NOMO-1 treated with dmso at 0.1 percent for 144 hours (cell line): ENCODE measurements around the gene UBXN6.
A peak's percentile ranks its signal among the peaks of the same experiment; 100 is the strongest.

Experiments
- DNase-seq: peaks from one replicate; lab custom pipeline; 2025; ENCODE audit not compliant: unreplicated experiment; lab: John Stamatoyannopoulos, UW

Gene UBXN6, protein sequence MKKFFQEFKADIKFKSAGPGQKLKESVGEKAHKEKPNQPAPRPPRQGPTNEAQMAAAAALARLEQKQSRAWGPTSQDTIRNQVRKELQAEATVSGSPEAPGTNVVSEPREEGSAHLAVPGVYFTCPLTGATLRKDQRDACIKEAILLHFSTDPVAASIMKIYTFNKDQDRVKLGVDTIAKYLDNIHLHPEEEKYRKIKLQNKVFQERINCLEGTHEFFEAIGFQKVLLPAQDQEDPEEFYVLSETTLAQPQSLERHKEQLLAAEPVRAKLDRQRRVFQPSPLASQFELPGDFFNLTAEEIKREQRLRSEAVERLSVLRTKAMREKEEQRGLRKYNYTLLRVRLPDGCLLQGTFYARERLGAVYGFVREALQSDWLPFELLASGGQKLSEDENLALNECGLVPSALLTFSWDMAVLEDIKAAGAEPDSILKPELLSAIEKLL

DNA sequence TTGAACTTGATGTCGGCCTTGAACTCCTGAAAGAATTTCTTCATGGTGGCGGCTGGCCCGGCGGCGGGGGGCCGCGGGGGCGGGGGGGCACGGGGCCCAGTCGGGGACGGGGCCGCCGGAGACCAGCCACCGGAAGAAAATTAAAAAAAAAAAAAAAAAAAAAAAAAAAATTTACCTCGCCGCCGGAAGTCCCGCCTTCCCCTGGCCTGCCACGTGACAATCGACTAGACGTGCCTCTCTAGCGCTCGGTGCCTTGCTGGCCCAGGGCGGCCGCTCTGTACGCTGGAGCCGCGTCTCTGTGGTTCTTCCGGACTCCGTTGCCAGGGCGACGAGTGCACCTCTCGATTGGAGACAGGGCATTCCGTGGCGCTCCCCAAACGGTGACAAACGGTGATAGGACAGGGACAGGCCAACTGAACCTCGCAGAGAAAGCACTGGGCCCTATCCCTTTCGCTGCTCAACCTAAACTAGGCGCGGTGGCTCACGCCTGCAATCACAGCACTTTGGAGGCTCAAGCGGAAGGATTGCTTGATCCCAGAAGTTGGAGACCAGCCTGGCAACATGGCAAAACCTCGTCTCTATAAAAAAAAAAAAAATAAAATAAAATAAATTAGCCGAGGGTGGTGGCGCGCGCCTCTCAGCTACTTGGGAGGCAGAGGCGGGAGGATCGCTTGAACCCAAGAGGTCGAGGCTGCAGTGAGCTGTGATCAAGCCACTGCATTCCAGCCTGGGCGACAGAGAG, at the start of gene UBXN6:
TSS of gene UBXN6 (minus strand) at position 141 of the 742 bp plus-strand sequence. CDS start at position 44, 97 bp downstream.
- DNase-seq: peak; percentile 97

DNA sequence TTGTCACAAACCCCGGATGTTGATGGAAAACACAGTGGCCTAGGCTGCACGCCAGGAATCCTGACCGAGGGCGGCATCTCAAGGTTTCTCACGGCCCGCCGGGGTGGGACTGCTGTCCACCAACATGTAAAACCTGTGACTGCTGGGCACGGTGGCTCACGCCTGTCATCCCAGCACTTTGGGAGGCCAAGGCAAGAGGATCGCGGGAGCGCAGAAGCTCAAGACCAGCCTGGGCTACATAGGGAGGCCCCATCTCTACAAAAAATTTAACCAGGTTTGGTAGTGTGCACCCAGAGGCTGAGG, 49.5 kb upstream of the UBXN6 start:
- no peak for DNase-seq

DNA sequence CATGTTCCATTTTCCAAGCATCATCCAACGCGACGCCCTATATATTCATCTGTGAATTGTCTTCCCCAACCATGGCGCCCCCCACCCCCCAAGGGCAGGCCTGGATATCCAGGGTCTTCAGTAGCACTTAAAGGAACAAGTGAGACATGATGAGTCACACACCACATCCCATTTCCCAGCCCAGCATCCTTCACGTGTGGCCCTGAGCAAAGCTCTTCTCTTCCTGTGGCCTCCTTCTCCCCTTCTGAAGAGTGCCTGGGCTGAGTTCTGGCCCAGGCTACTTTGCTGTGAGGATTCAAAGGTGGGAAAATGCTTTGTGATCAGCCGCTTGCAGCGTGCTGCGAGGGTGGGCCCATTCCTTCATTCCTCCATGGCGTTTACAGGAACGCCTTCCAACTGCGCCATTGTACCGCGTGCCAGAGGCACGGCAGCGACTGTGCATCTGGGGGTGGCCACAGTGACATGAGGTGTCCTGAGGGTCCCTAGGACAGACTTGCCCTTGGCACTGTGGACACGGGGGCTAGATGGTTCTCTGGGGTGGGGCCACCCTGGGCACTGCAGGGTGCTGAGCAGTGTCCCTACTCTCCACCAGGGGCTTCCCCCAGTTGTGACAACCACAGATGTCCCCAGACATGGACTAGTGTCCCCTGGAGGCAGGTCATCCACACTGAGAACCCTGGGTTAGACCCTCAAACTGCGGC, 49.0 kb upstream of the UBXN6 start:
- no peak for DNase-seq

DNA sequence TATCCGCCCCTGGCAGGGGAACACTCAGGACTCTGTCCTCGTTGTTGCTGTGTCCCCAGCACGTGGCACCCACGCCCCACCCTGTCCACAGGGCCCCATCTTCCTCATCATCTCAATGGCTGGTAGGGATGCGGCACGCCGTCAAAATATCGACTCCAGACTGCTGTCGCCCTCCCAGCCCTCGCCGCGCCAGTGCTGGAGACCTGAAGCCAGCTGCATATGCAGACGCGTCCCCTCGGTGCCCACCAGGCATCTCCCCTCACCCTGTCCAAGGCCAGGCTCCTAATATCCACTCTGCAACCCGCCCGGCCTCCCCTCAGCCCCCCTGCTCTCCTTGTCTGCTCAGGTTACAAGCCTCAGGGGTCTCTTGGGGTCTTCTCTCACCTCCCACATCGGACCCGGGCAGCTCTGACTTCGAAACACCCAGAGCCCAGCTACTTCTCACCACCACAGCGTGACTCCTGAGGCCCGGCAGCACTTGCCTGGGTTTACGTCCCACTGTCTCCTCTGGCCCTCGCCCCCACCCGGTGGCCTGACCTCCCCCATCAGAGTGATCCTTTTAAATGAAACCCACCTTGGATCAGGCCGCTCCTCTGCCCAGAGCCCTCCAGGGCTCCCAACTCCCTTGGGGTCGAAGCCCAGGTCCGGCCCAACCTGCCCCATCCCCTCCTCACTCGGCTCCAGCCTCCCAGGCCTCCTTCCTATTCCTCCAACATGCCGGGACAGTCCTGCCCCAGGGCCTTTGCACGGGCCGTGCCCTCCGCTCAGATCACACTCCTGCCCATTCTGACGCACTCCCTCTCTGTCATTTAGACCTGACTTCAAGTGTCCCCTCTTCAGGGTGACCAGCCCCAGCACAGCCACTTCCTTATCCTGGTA, 48.2 kb upstream of the UBXN6 start:
- DNase-seq: no peak

DNA sequence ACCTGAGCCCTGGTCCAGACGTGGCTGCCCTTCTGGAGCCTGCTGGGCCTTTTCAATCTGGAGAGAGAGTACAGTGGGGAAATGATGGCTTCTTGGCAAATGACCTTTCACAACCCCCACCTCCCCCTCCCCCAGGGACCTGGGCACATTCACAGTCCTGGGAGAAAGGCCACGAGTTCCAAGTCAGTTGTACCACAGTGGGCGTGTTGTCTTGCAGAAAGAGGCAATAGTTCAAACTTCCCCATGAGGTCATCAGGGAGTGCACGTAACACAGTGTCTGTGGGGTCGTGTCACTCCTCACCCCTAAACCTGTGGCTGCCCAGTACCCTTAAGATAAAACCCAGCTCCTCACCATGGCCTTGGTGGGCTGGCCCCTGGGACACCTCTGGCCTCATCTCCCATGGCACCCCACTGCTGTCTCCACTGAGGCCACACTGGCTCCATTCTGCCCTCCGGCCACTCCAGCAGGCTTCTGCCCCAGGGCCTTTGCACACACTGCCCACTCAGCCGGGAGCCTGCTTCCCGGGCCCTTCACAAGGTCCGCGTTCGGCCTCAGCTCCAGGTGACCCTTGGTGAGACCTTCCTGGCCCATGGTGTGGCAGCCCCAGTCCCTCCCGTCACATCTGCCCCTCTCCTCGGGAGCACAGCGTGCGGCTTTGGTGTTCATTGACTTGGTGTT, 47.4 kb upstream of the UBXN6 start:
- no peak for DNase-seq

DNA sequence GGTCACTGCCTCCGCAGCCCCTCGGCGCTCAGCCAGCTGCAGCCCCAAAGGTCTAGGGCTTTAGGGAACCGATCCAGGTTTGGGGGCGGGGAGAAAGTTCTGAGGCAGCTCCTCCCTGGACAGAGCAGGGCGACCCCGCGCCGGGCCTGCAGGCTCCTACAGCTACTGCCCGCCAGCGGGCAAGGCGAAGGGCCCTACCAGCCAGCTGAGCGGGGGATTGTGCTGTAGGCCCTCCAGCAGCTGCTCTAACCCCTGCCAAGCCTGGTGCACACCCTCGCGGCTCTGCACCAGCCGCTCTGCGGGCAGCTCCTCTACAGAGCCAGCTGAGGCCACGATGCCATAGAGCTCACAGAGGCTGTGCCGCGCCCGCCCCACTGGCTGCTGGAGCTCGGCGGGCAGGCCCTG, 46.7 kb upstream of the UBXN6 start:
- no peak for DNase-seq

DNA sequence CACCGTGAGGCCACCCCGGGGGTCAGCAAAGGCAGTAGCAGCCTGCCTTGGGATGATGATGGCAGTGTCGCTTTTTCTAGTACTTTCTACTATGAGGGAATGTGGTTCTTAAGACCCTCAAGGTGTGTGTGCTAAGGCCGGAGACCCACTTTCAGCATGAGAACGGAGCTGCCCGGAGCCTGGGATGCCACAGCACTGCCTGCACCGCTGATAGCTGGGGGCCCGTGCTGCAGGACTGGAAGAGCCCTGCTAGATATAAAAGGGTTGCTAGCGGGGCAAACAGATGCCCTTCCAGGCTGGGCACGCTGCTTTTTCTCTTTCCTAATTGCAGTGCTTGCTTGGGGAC, 46.2 kb upstream of the UBXN6 start:
- DNase-seq: no peak

DNA sequence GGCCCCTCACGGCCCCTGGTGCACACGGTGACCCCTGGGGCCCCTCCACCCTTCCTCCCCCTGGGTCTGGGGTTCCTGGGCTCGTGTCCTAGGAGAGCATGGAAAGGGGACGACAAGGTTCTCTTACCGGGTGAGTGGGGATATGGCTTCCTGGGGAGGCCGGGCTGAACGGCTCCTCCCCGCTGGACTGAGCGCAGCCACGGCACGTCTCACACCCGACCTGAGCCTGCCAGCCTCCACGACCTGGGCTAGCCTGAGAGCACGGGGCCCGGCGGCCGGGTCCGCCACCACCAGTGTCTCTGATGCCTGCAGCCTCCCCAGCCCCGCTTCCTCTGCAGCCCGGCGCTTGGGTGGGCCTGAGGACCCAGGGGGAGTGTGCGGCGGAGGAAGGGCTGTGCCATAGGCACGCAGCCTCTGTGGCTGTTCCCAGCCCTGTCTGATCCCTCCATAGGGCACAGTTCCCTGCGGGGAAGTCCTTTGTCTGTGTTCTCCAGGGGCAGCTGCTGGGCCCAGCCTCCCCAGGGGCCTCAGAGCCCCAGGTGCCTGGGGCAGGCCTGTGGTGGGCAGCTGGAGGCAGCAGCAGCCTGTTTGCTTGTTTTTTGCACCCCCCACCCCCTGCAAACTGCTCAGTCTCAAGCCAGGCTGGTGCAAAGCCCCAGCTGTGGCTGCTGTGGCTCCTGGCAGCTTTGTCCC, 45.7 kb upstream of the UBXN6 start:
- DNase-seq: no peak

DNA sequence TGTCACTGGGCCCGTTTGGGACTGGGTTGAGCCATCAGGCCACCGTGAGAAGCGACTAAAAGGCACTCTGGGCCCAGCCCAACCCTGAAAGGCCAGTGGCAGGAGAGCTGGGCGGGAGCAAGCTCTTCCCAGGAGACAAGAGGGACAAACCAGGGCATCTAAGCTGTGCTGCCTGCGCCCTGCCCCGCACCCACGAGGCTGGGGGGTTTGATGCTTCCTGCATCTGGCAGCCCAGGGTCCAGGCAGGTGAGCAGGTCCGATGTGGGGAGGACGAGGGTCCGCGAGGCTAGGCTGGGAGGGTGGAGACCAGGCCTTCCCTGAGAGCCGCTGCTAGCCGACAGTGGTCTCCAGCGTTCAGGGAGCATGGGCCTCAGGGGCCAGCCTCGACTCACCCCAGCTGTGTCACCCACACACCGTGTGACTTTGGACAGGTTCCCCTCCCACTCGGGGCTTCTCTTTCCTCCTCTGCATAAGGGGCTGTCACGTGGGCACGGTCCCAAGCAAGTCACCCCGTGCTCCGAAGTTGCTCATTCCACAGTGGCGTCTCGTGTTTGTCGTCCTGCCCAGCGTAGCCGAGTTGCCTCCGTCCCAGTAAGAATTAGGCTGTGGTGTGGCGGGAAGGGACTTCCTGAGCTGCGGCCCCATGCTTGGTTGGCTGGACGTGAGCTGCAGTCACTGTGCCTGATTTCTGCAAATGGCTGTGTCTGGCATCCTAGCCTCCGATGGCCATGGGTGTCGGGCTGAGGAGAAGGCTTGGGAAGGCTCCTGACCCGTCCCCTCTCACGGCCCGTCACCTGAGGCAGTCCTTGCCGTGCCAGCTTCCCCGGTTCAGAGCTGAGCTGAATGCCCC, 44.9 kb upstream of the UBXN6 start:
- no peak for DNase-seq

DNA sequence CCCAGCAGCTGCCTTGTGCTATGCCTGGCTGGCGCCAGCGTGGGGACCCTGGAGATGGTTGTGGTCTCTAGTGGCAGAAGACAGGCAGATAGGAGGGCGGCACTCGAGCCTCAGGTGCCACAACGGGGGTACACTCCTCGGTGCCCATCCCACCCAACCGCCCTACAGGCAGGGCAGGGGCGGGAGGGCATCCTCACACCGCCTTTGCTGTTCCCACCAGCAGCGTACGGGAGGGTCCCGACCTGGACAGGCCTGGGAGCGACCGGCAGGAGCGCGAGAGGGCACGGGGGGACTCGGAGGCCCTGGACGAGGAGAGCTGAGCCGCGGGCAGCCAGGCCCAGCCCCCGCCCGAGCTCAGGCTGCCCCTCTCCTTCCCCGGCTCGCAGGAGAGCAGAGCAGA, 44.1 kb upstream of the UBXN6 start:
- DNase-seq: no peak

DNA sequence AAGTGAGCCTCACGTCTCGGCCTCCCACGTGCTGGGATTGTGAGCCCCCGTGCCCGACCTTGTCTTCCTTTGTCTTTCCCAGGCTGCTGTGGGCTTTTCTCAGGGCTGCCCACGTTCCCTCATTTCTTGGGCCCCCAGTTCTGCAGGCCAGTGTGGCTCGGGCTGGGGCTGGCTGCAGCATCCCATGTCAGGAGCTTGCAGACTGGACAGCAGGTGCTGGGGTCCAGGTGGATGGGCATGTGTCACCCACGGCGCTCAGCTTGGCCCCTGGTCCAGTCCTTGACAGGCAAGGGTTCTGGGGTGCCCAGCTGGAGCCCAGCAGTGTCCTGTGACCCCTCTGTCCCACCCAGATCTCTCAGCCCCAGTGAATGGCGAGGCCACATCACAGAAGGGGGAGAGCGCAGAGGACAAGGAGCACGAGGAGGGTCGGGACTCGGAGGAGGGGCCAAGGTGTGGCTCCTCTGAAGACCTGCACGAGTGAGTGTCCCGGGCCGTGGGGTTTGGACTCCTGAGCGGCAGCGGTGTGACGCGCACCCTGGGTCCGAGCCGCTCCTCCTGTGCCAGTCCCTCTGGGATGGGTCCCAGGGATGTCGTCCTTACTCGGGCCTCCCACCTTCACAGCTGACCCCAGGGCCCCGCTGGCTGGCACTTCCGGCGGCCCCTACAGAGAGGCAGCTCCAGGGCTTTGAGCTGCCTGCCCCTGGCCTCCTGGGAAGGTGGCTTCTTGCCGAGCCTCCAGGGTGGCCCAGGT, 43.4 kb upstream of the UBXN6 start:
- no peak for DNase-seq

DNA sequence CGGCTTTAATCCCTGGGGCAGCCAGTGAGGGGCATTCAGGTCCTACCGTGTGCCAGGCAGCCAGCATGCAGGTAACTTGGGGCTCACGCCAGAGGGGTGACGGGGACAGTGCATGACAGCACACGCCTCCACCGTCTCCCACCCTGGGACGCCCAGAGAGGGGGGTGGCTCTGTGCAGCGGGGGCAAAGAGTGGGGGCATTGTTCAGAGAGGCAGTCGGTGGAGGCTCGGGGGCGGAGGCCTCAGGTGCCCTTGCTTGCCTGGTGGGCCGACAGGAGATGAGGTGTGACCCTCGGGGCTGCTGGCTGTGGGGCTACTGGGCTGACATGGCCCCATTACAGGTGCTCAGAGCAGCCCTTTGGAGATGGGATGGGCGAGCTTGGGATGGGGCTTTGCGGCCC, 42.3 kb upstream of the UBXN6 start:
- no peak for DNase-seq

DNA sequence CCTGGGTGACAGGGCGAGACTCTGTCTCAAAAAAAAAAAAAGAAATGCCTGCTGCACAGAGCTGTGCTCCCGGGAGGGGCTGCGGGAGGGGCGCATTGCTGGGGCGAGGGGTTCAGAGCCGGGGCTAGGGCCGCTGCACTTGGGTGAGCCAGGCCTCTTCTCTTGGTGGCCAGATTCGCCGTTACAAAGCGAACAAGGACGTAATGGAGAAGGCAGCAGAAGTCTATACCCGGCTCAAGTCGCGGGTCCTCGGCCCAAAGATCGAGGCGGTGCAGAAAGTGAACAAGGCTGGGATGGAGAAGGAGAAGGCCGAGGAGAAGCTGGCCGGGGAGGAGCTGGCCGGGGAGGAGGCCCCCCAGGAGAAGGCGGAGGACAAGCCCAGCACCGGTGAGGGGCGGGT, 41.7 kb upstream of the UBXN6 start:
- no peak for DNase-seq

DNA sequence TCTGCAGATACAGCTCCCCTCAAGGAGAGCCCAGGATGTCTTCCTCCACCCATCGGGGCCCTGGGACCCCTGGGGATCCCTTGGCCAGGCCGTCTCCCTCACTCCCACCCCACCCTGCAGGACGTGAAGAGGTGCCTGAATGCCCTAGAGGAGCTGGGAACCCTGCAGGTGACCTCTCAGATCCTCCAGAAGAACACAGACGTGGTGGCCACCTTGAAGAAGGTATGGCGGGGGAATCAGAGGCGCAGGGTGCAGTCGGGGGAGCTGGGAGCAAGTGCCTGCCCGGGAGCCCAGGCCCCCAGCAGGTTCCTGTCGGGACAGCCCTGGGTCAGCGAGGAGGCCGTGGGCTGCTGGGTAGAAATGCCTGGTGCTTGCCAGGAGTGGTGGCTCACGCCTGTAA, 41.1 kb upstream of the UBXN6 start:
- DNase-seq: no peak

DNA sequence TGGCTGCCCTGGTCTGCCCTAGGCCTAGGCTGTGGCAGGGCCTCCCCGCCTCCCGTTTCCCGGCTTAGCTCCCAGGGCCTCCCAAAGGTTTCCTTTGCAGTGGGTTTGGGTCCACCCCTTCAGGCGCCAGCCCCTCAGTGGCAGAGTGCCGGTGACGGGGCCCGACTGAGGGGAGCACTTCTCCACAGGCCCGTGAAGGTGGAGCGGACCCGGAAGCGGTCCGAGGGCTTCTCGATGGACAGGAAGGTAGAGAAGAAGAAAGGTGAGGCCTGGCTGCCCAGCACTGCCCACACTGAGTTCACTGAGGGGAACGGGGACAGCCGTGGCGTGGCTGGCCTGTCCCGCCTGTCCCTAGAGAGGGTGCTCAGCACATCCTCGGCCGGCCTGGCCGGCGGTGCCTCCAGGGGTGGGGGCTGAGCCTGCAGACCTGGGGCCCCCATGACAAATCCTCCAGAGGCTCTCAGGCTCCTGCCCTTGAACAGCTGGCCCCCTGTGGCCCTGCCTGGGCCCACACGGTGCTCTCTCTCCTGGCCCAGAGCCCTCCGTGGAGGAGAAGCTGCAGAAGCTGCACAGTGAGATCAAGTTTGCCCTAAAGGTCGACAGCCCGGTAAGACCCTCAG, 40.3 kb upstream of the UBXN6 start:
- no peak for DNase-seq

DNA sequence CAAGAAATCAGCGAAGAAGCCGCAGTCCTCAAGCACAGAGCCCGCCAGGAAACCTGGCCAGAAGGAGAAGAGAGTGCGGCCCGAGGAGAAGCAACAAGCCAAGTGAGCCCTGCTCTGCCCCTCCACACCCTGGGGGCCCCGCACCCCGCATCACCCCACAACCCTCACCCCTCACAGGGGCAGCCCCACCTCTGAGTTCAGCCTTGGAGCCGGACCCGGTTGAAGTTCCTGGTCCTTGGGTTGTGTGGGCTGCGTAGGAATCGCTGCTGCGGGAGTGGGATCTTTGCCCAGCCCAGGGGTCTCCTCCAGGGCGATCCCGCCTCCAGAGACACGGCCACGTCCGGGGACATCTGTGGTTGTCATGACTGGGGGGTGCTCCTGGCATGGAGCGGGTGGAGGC, 38.7 kb upstream of the UBXN6 start:
- no peak for DNase-seq

DNA sequence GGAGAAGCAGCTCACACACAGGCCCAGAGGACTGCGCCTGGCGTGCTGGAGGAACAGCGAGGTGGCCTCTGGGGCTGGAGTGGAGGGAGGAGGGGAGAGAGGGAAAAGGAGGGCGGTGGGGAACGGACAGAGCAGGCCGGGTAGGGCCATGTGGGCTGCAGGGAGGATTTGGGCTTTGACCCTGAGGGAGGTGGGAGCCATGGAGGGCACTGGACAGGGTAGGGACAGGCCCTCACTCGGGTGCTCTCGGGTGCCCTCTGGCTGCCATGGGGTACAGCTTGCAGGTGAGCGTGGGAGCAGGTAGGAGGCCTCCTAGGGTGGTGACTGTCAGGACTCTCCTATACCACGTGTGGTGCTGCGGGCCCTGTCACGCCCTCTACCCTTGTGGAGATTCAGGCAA, 37.9 kb upstream of the UBXN6 start:
- no peak for DNase-seq

DNA sequence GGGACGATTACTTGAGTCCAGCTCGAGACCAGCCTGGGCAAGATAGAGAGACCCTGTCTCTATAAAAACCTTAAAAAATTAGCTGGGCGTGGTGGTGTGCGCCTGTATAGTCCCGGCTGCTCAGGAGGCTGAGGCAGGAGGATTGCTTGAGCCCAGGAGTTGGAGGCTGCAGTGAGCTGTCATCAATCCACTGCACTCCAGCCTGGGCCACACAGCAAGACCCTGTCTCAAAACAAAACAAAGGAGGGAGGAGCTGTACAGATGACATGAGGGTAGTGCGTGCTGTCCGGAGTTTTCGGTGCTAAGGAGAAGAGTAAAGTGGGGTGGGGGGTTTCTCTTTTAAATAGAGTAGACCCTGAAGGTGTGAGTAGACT, 37.1 kb upstream of the UBXN6 start:
- DNase-seq: no peak
